CD1c-positive myeloid dendritic cell (primary cell): ENCODE measurements around the gene TVP23C.

Experiments used
- DNase-seq: peaks from one replicate; pipeline ENCODE4 v3.0.0-alpha.2; 2016; ENCODE audit errors: extremely low spot score

TVP23C gene

GRCh38 chr17:15496735-15497670 is 66.3 kb downstream of the TVP23C start:
- no peak for DNase-seq

- no peak for DNase-seq
These were observed 68.5 kb downstream of the TVP23C start for GRCh38 chr17:15494821-15495220.

GRCh38 chr17:15493693-15494035 is 69.6 kb downstream of the TVP23C start:
- no peak for DNase-seq

GRCh38 chr17:15492791-15493692 is 70.2 kb downstream of the TVP23C start:
- no peak for DNase-seq

- DNase-seq = no peak
These were observed 71.1 kb downstream of the TVP23C start for GRCh38 chr17:15492186-15492585.

- peak; percentile 34 for DNase-seq
These were observed 72.5 kb downstream of the TVP23C start for GRCh38 chr17:15490634-15491261.

GRCh38 chr17:15488557-15488956 is 74.7 kb downstream of the TVP23C start:
- no peak for DNase-seq

- no peak for DNase-seq
These were observed 78.2 kb downstream of the TVP23C start for GRCh38 chr17:15485045-15485444.

- DNase-seq = no peak
These were observed 79.9 kb downstream of the TVP23C start for GRCh38 chr17:15483431-15483830.

GRCh38 chr17:15482476-15482875 is 80.8 kb downstream of the TVP23C start:
- DNase-seq = no peak

GRCh38 chr17:15481481-15481880 is 81.8 kb downstream of the TVP23C start:
- DNase-seq = no peak

- no peak for DNase-seq
These were observed 83.1 kb downstream of the TVP23C start for GRCh38 chr17:15480204-15480603.

GRCh38 chr17:15479703-15480102 is 83.6 kb downstream of the TVP23C start:
- DNase-seq = no peak

GRCh38 chr17:15478845-15479244 is 84.4 kb downstream of the TVP23C start:
- no peak for DNase-seq

- DNase-seq = no peak
These were observed 87.5 kb downstream of the TVP23C start for GRCh38 chr17:15475631-15476354.

GRCh38 chr17:15472891-15473290 is 90.4 kb downstream of the TVP23C start:
- no peak for DNase-seq

GRCh38 chr17:15470536-15470935 is 92.7 kb downstream of the TVP23C start:
- no peak for DNase-seq

GRCh38 chr17:15469260-15469659 is 94.0 kb downstream of the TVP23C start:
- no peak for DNase-seq

GRCh38 chr17:15468126-15468525 is 95.2 kb downstream of the TVP23C start:
- no peak for DNase-seq

GRCh38 chr17:15467592-15467991 is 95.7 kb downstream of the TVP23C start, which contains the start of gene CDRT4:
CDRT4 (minus strand) TSS chr17:15467621; CDS start chr17:15440238, 27,383 bp downstream.
- no peak for DNase-seq

GRCh38 chr17:15466131-15466530 is 97.2 kb downstream of the TVP23C start:
- no peak for DNase-seq
